Tibial artery (tissue), 4 donors: ENCODE data around the gene CEL.
A peak's percentile ranks its signal among the peaks of the same experiment; 100 is the strongest.

Experiments
- DNase-seq, 2 donors: peaks; one replicate each; pipeline ENCODE4 v3.0.0-alpha.2; 2019
- H3K27ac ChIP-seq, 2 donors: fragments of 200-600 bp; sonication (generic) in 1 of 2; 1 replicate in 1 of 2; 2 replicates in 1 of 2; pipeline ENCODE4 v1.5.1; 2018 to 2019; ENCODE audit warnings: mild to moderate bottlenecking in 1 of 2
- H3K27me3 ChIP-seq, 2 donors: fragments of 200-600 bp; sonication (generic) in 1 of 2; one replicate each; pipeline versions ENCODE4 v1.5.1 to v1.6.0; 2016 to 2019
- H3K36me3 ChIP-seq, 3 donors: fragments of 200-600 bp; sonication (generic) in 2 of 3; one replicate each; pipeline ENCODE4 v1.5.1; 2016 to 2019; ENCODE audit warnings: mild to moderate bottlenecking in 2 of 3
- H3K4me1 ChIP-seq, 4 donors: fragments of 200-600 bp; sonication (generic) in 2 of 4; 1 replicate in 3 of 4; 2 replicates in 1 of 4; pipeline ENCODE4 v1.5.1; 2016 to 2019
- H3K4me3 ChIP-seq, 2 donors: fragments of 200-600 bp; sonication (generic) in 1 of 2; 1 replicate in 1 of 2; 2 replicates in 1 of 2; pipeline ENCODE4 v1.5.1; 2018 to 2019; ENCODE audit warnings: mild to moderate bottlenecking in 2 of 2
- H3K9me3 ChIP-seq, 3 donors: fragments of 200-600 bp; sonication (generic) in 1 of 3; one replicate each; pipeline ENCODE4 v1.5.1; 2016 to 2019
- intact Hi-C: fragments of 100-400 bp; cut with DNase I; formaldehyde crosslinking; loops from one replicate; pipeline ENCODE4 v1.15.0; 2023; ENCODE audit warnings: low total_unique reads
- TF ChIP-seq, protein P1 (sequence below), 2 experiments: fragments of 200-600 bp in 1 of 2; fragments of 450-650 bp in 1 of 2; IDR thresholded peaks; one replicate each; pipeline ENCODE4 v1.5.1; 2017 to 2019; ENCODE audit warnings: antibody characterized with exemption in 2 of 2, mild to moderate bottlenecking in 1 of 2, moderate library complexity in 1 of 2

The CEL gene

DNA sequence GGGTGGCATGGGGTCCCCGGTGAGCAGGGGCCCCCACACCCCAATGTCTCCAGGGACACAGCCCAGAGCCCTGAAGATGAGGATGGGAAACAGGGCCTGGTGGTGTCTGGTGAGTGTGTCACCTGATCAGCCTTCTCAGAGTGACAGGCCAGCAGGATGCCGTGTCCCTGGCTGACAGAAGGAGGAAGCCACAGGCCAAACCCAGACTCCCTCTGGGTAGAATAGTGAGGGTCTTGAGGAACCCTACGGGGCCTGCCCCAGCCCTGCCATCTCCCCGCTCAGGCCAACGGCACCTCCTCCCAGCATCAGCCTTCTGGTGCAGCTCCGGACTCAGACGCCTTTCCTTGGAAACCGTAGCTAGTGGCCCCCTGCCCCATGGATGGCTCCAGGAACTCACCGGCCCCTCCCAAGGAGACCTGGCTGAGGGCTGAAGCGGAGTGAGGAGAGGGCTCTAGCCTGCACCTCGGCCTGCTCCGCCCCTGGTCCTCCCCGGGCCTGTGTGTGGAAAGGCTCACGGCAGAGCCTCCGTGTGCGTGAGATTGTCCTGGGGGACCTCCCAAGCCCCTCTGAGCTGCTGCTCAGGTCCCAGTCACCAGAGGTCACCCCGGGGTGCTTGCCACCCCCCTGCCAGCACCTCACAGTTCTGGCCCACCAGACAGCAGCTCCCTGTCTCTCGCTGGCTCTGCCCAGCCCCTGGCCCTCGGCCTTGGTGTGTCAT, 53.3 kb downstream of the CEL start:
- Histone ChIP-seq H3K4me3 (no peak overlapping the region), H3K4me1 (peaks cover 0 to 76% (median 53%) of the 10 kb centered on the region in 4 donors), H3K27ac (peak overlapping the region; percentile 59 to 68), H3K36me3 (peaks cover 2 to 22% (median 15%) of the 10 kb centered on the region in 3 donors), H3K9me3 (no peaks in the 10 kb centered on the region), H3K27me3 (no peaks in the 10 kb centered on the region)
- TF ChIP-seq, protein P1, sequence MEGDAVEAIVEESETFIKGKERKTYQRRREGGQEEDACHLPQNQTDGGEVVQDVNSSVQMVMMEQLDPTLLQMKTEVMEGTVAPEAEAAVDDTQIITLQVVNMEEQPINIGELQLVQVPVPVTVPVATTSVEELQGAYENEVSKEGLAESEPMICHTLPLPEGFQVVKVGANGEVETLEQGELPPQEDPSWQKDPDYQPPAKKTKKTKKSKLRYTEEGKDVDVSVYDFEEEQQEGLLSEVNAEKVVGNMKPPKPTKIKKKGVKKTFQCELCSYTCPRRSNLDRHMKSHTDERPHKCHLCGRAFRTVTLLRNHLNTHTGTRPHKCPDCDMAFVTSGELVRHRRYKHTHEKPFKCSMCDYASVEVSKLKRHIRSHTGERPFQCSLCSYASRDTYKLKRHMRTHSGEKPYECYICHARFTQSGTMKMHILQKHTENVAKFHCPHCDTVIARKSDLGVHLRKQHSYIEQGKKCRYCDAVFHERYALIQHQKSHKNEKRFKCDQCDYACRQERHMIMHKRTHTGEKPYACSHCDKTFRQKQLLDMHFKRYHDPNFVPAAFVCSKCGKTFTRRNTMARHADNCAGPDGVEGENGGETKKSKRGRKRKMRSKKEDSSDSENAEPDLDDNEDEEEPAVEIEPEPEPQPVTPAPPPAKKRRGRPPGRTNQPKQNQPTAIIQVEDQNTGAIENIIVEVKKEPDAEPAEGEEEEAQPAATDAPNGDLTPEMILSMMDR (IDR thresholded peaks at IDR 0.05) = no peak
- DNase-seq = peak; percentile 25 to 65
- intact Hi-C loops = no loop called here

DNA sequence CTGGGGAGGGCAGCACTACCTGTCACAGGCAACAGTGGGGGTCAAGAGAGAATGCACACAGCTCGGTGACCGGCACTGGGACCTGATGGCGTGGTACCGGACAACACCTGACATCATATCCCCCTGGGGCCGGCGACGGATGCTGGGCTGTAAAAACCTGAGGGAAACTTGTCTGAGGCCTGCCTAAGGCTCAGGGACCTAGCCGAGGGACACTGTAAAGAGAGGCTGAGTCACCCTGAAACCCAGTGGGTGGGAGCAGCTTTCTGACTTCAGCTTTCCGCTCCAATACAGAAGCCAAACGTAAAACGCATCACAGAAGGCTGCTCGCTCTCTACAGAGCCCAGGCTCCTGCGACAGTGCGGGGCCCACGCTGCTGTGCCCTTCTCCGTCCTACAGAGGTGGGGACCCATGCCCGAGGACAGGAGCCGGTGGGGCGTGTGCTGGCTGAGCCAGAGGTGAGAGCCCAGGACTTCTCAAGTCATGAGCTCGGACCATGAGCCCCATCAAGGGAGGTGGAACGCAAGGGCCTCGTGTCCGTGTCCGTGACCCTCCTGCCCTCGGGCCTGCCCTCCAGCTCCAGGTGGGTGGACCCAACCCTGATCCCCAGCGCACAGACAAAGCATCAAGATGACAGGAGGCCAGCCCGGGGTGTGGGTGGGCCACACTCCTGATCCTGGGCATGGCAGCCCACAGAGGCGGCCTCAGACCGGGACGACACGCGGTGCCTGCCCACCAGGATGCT, 54.0 kb downstream of the CEL start:
- DNase-seq = no peak
- Histone ChIP-seq H3K9me3 (no peaks in the 10 kb centered on the region), H3K36me3 (peaks cover 0 to 16% (median 11%) of the 10 kb centered on the region in 3 donors), H3K27ac (no peak overlapping the region), H3K27me3 (no peaks in the 10 kb centered on the region), H3K4me3 (no peak overlapping the region), H3K4me1 (peaks cover 0 to 83% (median 61%) of the 10 kb centered on the region in 4 donors)
- TF ChIP-seq, protein P1 (IDR thresholded peaks at IDR 0.05) = no peak
- intact Hi-C loops = no loop called here

DNA sequence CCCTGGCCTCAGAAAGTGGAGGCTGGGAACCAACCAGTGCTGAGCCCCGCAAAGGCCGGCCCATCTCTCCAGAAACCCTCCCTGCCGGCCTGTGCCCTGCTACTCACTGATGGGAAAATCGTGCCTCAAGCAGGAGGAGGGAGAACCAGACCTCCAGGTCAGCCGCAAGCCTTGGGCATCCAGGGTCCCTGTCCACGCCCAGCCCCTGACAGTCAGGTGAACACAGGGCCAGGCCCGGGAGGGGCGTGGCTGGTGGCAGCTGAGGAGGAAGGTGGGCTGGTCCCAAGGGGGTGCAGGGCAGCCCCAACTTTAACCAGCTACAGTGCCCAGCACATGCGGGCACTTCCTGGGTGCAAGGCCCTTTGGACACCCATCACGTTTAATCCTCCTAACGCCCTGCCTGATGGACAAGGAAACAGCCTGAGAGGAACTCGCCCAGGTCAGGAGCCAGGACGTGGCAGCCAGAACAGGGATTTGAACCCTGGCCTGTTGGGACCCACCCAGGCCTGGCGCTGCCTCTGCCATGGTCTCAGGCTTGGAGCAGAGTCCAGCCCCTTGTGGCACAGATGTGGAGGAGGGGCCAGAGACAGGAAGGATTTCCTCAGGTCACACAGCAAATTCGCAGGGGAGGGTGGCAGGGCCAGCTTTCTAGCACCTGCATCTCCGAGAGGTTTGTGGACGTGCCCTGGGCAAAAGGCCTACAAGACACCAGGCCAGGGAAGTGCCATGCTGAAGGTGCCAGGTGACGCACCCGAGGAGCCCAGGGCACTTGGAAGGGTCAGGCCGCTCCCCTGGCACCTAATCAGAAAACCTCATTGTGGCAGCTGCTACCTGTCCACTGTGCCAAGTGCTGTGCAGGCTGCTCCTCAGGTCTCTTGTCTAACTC, 54.8 kb downstream of the CEL start:
- intact Hi-C loops = no loop called here
- Histone ChIP-seq H3K4me3 (no peak overlapping the region), H3K27ac (no peak overlapping the region), H3K9me3 (no peaks in the 10 kb centered on the region), H3K4me1 (peaks cover 0 to 88% (median 62%) of the 10 kb centered on the region in 4 donors), H3K36me3 (peaks cover 0 to 9% (median 6%) of the 10 kb centered on the region in 3 donors), H3K27me3 (no peaks in the 10 kb centered on the region)
- TF ChIP-seq, protein P1 (IDR thresholded peaks at IDR 0.05) = no peak
- no peak for DNase-seq

DNA sequence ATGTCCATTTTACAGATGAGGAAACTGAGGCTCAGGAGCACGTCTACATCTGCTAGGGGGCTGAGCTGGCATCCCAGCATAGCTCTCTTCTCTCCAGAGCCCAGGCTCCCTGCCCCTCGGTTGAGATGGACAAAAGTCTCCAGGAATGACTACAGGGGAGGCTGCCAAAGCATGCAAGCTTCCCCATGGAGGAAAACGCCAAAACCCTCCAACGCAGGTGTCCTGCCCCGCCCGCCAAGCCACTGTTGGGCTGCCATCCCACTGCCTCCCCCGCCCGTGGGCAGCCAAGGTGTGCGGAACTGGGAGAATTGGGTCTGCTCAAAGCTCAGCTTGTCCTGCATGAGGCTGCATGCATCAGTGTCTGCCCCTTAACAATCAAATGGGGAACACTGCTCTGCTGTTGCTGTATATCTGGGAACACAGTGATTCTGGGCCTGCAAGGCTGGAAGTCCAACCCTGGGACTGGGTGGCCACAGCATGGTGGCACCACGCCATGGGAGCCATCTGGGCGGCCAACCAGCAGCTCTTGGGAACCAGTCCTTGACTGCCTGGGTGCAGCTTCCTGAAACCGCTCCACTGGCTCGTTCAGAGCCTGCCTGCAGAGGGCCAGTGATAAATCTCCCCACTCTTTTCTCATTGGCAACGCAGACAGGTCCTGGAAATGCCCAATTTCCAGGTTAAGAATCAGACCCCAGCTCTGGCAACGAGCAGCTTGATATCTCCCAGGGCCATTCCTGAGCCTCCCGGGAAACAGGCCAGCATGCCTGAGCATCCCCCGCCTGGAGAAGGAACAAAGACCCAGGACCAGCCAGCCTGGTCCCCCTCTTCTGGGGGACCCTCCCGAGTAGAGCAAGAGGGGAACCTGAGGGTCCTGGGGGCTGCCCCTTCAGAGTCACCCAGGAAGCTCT, 55.7 kb downstream of the CEL start:
- Histone ChIP-seq H3K27me3 (no peaks in the 10 kb centered on the region), H3K27ac (no peak overlapping the region), H3K4me1 (peaks cover 0 to 95% (median 62%) of the 10 kb centered on the region in 4 donors), H3K4me3 (no peak overlapping the region), H3K9me3 (no peaks in the 10 kb centered on the region), H3K36me3 (no peaks in the 10 kb centered on the region)
- intact Hi-C loops = no loop called here
- peak in 1 of 2 donors; percentile 64 for DNase-seq
- TF ChIP-seq, protein P1 (IDR thresholded peaks at IDR 0.05) = no peak

DNA sequence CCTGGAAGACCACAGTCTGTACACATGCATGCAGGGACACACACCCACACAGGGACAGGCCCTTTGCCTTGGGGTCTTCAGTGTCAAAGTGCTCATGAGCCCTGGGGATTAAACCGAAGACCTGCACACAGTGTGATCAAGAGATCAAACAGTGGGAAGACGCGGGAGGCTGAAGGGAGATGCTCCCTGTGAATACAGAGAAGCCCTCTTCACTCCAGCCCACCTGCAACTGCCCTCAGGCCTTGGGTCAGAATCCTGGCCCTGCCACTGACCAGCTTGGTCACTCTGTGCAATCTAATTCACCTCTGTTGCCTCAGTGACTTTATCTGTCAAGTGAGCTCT, 56.4 kb downstream of the CEL start:
- intact Hi-C loops = no loop called here
- TF ChIP-seq, protein P1 (IDR thresholded peaks at IDR 0.05) = no peak
- Histone ChIP-seq H3K36me3 (no peaks in the 10 kb centered on the region), H3K27ac (no peak overlapping the region), H3K4me1 (peaks cover 0 to 94% (median 58%) of the 10 kb centered on the region in 4 donors), H3K27me3 (no peaks in the 10 kb centered on the region), H3K4me3 (no peak overlapping the region), H3K9me3 (no peaks in the 10 kb centered on the region)
- no peak for DNase-seq
